HG02571 (cell line): Measurements from ENCODE around the gene ADAM12.

Experiments
- ATAC-seq: cut with Tn5 transposase; IDR thresholded peaks from one replicate; pipeline ENCODE4 v1.9.1; 2021; ENCODE audit warnings: mild to moderate bottlenecking, moderate library complexity; ENCODE audit not compliant: unreplicated experiment

The ADAM12 gene

DNA sequence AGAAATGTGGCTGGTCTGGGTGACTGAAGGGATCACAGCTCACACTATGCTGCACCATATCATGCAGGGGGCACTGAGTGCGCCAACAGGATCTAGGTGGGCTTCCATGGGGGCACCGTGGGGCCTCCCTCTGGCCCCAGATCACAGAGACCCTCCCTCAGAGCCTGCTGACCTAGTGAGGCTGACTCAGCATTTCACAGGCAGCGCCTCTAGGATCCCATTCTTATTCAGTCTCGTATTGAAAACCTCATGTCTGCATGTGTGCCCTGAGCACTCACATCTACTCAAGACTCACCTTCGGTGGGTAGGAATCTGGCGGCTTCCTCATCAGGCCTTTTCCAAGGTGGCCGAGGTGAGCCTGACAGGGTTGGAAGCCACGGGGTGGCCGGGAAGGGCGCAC lies 350.3 kb downstream of the ADAM12 start:
- ATAC-seq, result no peak

DNA sequence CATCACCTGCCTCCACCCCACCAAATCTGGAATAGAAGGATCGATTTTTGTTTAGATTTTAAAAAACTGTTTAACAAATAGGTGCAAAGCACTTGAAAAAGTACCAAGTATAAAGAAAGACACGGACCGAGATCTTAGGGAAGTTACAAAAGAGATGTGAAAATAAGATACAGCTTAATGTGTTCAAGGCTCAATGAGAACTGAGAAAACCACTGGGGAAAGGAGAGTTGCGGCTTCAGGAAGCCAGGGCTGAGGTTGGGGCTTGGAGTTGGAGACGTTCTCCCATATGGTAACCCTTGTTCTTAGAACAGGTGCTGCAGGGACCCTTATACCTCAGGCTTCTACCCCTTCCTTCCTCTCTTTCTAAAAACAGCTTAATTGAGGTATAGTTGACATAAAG lies 351.8 kb downstream of the ADAM12 start:
- ATAC-seq, result no peak

DNA sequence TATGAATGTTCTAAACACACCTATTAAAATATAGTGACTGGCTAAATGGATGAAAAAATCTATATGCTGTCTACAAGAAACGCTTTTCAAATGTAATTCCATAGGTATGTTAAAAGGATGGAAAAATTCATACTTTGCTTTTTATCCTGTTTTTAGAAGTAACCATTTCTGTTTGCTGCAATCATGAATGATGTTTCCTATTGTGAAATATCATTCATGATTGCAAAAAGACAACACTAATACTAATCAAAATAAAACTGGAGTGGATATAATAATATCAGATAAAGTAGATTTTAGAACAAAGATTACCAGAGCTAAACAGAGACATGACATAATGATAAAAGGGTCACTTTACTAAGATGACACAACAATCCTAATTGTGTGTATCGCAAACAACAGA lies 353.7 kb downstream of the ADAM12 start:
- ATAC-seq, result no peak

DNA sequence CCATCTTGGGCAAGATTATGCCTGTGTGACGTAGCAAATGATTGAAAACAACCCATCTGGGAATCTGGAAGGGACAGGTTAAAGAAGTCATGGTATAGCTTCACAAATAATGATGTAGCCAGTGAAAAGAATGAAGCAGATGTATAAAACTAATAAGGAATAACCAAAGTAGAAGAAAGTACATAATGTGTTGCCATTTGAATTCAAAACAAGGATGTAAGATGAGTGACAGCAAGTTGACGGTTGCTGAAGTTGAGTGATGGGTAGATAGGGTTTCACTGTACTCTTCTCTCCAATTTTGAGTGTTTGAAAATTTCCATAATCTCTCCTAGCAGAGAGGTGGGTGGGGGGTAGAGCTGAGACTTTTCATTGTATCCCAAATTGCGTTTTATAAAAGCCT lies 358.3 kb downstream of the ADAM12 start:
- no peak for ATAC-seq

DNA sequence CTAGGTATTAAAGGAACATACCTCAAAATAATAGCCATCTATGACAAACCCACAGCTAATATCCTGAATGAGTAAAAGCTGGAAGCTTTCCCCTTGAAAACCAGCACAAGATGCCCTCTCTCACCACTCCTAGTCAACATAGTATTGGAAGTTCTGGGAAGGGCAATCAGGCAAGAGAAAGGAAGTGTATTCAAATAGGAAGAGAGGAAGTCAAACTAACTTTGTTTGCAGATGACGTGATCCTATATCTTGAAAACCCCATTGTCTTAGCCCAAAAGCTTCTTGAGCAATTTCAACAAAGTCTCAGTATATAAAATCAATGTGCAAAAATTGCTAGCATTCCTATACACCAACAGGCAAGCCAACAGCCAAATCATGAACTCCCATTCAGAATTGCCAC lies 360.6 kb downstream of the ADAM12 start:
- no peak for ATAC-seq

DNA sequence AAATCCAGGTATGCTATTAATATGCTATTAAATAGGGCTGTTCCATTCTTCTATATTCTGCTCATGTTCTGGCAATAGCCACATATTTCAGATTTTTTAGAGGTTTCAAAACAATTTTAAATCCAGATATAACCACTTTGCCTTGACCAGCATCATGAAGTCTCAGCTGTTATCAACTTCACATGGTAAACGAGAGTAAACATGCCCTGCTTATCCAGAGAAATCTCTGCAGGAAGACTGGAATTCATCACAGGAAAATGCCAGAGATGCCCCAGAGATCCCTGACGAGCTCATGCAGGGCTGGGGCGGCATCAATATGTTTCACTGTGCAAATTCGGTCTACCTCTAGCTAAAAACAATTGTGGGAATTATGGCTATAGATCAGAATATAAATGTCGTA lies 365.4 kb downstream of the ADAM12 start:
- no peak for ATAC-seq

DNA sequence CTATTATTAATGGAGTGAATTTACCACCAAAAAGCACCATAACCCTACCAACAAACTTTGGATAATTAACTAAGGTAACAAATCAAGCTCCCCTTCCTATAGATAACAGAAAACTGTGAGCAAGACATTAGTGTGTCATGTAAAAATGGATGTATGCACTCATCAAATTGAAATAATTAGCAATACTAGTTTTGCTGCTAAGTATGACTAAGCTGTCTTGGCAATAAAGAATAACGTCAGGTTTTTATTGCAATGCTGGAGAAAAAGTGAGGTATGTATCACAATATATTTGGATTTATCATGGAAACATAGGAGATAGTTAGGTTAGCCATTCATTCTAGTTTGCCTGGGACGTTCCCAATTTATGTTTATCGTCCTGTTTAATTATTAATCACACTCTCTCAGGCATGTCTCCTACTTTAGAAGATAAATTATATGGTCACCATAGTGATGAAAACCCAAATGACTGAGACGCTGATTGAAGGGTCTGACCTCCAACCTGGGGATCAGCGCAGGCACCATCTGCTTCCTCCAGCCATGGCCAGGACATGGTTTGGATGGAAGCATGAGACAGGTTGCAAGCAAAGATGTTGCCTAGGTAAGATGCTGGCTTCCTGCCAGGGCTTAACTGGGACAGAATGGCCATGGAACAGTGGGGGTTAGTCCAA lies 366.3 kb downstream of the ADAM12 start:
- no peak for ATAC-seq

DNA sequence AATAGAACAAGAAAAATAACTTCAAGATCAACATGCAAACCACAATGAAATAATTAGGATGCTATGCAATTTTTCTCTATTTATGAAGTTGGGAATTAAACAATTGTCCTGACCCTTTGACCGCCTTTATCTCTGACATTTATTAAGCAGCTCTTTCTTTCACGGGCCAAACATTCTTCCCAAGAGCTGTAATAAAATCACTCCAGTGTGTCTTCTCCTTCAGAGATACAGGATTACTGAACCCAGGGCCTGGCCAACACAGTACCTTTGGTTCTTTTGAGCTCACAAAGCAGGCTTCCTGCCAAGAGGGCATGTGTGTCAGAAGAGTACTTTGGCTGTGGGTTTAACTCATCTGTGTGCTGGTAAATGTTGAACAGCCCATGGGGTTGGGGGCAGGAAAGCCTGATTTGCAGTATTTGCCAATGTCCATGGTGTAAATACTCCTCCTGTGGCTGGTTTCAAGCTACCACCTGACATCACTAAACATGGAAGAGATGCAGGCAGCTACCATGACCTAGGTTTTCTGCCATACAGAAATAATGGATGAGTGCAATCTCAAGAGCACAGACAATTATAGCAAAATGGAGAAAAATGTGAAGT lies 370.2 kb downstream of the ADAM12 start:
- no peak for ATAC-seq

DNA sequence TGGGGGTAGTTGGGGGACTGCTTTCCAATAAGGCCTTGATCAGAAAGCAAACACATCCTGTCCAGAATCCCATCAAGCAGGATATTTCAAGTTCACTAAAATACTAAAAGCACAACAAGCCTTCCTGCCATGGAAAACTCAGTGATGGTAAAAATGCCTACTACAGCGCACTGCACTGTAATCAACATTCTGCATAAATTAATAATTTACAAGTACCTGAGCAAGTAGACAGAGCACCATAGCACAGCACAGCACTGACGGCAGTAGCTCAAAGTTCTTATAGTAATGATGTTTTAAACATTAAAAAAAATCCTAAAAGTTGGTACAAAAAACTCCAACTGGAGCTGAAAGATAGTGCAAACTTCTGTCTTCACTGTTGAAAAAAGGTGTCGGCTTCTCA lies 371.4 kb downstream of the ADAM12 start:
- no peak for ATAC-seq

DNA sequence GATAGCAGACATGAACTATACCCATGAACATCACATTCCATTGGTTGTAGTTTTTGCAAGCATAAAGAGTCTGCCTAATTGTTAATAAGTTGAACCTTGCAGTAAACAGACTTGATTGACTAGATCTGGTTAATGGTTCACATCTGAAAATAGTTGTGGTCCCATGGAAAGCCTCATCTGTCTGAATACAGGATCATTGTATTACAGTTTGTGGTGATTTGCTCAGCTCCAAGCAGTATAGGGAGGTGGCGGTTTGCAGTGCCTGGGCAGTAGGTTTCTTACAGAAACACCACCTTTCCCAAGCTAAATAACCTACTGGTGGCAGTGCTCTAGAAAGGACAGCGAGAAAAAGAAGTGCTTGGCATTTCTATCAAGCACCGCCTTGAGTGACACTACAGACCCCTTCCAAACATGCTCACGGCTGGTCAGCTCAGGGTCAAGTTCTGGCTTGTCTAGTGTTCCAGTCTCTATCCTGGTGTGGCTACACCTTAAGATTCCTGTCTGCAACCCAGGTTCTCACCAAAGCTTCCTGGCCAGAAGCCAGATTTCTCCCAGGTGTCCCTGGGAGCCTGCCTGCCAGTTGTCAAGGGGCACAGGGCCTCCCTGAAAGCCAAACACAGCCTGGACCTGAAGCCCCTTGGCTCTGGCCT lies 372.0 kb downstream of the ADAM12 start:
- no peak for ATAC-seq

DNA sequence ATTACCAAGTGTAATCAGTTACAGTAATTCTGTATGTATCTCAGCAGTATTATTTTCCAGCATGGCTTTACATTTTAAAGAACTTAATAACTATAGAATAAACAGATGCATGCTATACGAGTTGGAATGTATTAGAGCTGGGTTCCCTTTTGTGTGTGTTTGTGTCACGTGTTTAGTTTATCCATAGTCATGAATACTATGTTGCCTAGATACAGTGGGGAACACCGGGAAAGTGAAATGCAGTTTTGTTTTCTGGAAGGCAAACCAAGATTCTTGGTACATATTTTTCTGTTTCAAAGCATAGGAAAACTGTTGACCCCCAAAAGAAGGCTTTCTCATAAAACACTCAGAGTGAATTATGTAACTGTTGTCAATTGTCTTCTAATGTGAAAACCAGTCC lies 372.9 kb downstream of the ADAM12 start:
- ATAC-seq, result no peak

DNA sequence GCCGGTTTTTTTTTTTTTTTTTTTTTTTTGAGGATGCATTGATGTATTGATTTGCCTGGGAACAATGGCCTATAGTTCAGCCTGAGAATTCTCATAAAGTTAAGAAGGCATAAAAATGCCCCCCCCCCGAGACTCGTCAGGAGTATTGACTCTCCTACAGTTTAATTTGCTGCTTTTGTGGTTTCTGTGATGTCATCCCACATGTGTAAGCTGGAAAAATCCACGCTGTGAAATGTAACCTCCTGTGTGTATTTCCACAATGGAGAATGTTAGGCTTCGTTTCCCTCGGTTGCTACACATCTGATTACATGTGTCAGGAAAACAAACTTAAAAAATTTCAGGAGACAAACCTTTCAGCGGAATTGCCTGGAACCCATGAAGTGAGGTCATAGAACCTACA lies 374.0 kb downstream of the ADAM12 start:
- ATAC-seq, result no peak

DNA sequence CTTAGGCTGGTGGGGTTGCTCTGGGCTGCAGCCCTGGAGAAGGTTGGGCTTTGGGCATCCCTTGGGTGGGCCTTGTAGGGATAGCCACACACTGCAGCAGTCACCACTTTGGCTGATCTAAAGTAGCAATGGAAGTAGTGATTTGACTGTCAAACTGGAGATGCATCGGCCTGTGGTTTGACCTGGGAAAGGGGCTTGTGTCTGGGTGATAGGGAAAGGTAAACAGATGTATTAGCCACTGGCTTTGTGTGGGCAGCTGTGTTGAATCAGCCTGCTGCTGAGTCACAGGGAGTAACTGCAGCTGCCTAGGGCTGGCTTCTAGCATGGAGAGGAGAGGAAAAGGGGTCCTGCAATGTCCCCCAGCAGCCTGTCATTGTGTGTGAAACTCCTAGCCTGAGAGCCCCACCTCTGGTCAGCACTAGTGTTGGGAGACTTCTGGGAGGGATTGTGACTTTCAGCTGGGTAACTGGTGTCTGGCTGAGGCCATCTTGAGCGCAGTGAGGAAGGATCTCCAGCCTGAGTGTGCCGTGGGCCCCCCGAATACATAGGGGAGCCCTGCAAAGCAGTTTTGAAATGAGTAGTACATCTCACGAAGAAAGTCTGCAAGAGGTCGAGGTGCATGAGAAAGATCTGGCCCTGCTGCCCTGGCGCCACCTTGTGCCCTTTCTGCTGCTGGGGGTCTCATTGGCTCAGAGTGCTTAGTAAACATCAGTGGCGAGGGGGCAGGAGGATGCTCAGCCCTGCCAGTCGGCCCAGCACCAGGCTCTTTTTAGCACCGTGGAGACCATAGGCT lies 374.6 kb downstream of the ADAM12 start:
- peak; percentile 53 for ATAC-seq

DNA sequence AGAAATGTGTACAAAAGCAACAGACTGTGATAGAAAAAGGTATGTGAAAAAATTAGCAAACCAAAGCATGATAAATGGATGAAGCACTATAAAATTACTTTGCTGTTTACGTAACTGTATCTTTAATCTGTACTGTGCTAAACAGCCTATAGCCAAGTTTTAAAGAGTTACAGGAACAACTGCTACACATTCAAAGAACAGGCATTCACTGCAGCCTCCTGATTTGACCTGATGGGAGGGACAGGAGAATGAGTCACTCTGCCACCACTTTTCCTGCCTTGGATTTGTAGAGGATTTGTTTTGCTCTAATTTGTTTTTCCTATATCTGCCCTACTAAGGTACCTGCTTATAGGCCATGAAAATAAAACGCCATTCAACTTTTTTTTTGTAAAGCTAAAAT lies 375.8 kb downstream of the ADAM12 start:
- ATAC-seq, result no peak

DNA sequence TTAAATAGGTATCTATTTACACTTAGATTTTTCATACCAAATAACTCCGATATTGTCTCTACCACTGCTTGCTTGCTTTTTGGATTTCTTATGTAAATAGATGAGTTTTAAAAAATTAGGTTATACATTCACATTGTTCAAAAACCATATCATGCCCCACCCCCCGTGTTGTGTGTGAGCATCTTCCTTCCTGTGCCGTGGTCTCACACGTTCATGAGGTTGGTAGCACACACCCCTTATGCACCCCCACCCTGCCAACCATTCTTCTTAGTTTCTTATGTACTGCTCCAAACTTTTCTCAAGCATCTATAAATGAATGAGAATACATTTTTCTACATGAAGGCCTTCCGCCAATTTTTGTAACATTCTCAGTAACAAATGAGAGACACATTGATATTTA lies 376.3 kb downstream of the ADAM12 start:
- no peak for ATAC-seq

DNA sequence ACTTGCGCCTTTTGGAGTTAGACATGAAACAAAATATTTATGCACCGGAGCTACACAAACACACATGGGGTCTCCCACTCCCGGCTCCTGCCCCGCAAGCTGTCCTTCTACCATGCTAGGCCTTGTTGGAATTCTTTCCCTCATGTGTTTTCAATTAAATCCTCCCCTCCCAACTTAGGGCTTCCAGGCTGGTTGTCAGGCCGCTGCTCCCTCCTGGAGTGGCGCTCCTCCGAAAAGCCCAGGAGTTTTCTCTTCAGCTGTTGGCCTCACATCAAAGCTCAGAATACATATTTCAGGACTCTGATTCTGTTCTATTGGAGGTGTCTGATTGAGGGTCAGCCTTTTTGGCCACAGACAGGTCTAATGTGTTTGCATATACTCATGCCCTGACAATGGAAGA lies 378.6 kb downstream of the ADAM12 start:
- no peak for ATAC-seq

DNA sequence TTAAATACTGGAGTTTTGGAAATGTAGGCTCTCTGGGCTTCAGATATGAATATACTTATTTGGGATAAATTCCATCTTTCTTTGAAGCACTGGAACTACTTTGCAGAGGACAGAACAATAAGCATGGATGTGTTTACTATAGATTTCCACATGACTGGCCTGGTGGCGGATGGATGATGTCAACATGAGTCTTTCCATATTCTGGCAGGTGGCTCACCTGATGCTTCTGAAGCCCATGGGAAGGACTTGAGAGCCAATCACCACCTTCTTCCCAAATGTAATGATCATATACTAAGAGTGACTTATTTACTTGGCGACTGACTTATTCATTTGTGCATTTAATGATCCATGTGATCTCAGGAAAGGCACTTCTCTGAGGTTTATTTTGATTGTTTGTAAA lies 381.4 kb downstream of the ADAM12 start:
- no peak for ATAC-seq

DNA sequence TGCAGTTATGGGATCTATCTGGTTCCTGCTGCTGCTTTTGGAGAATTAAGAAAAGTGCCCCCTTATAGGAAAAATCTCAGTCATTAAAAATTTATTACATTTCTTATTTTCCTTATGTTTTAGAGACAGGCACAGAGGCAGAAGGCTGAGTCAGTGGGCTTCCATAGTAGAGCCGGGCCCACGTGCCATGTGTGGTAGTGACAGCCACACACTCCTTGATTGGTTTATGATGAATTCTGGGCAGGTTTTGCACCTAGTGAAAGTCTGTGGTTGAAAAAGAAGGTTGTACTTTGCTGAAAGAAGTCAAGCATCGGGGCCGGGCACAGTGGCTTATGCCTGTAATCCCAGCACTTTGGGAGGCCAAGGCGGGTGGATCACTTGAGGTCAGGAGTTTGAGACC lies 382.0 kb downstream of the ADAM12 start:
- ATAC-seq, result no peak

DNA sequence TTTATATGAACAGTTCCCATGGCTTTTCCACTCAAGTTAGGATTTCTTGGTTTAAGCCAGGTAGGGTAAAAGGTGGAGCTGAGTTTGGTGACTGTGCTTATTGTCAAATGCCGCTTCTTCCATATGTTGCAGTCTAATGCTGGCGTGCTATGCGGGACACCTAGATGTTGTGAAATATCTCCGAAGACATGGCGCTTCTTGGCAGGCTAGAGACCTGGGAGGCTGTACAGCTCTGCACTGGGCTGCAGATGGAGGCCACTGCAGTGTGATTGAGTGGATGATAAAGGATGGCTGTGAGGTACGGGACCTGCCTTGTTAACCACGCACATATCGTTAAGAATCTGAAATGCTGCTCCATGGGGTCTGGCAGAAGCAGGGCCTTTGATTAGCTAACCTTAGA lies 383.5 kb downstream of the ADAM12 start:
- no peak for ATAC-seq

DNA sequence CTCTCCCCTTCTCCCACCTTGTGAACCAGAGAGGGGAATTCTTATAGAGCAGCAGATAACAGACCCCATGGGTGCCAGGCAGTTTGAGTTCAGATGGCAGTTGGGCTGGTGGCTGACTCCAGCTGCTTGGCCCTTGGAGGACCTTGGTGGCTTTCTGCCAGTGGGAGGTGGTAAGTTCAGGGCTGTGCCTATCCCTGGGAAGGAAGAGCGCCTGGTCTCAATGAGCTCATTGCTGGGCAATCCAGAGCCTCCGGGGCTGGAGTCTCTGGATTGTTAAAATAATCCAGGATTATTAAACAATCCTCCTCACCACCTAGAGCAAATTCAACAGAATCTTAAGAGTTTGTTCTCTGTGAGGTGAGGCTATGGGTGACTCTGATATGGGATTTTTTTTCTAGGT lies 386.7 kb downstream of the ADAM12 start:
- ATAC-seq, result no peak

DNA sequence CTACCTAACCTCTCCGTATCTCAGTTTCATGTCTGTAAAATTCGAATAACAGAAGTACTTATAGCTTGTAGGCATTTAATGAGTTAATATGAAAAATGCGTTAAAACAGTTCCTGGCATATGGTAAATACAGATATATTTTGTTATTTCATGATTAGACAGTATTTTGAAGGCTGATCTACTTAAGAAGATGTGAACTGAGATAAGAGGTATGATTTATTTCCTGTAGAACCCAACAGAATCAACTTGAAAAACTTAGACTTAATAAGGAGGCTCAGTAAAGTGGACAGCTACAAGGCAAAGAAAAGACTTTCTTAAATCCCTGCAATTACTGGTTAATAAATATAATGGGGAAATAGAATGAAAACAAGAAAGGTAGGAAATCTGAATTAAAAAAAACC lies 388.6 kb downstream of the ADAM12 start:
- ATAC-seq, result no peak

DNA sequence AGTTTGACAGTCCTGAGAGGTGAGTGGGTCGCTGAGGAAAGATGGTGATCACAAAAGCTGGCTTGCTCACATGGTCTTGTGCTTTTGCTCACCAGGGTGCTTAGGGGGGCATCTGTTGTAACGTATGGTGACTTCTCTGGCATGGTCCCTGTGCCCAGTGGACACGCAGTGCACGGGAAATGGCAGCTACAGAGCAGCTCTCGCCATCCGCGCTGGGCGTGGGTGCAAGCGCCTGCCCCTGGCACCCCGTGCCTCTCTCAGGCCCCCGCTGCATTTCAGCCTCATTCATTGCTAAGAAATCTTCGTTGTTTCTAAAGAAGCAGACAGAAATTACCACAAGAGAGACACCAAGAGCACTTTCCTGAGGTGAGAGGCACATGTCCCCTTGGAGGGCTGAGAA lies 390.7 kb downstream of the ADAM12 start:
- no peak for ATAC-seq
